Measurements from ENCODE around the gene ATP11C.

DNA sequence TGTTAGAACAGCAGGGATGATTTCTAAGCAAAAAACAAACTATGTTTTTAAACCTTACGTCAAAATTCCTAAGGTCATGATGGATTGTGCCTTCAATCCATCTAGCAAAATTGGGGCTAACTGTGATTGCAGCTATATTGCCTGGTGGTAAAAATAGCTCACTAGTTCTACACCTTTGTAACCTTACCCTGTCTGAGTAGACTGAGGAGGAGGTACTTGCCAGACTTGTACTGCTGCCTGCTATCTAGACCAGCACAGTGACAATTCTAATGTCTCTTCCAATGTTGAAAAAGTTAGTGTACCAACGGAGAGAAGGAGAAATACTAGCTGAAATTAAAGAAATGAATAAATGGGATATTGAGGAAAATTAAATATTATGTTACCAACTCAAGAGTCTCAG, 30.3 kb downstream of the ATP11C start:
- TF ChIP-seq CTCF (IDR thresholded peaks at IDR 0.05; ENCODE audit: insufficient read depth, low read length) (no peak), POLR2AphosphoS5 (IDR thresholded peaks at IDR 0.05; ENCODE audit: low read depth) (no peak), GABPA (IDR thresholded peaks at IDR 0.05; ENCODE audit: low read depth) (no peak)

All from HL-60 (cell line).